HEK293T (cell line): ENCODE measurements around the gene WDR90.

ENCODE experiments used
- CTCF ChIA-PET: fragments of 350-600 bp; formaldehyde crosslinking; extraction: SDS; loops from one replicate; lab custom pipeline; 2021; ENCODE audit warnings: antibody characterized with exemption, inconsistent platforms; lab: Yijun Ruan, JAX
- POLR2A ChIA-PET: fragments of 350-600 bp; formaldehyde crosslinking; extraction: SDS; loops from one replicate; lab custom pipeline; 2020; ENCODE audit warnings: antibody characterized with exemption, inconsistent platforms; lab: Yijun Ruan, JAX
- DNase-seq: peaks from one replicate; pipeline ENCODE4 v3.0.0; 2012; ENCODE audit warnings: mixed read lengths; ENCODE audit errors: extremely low spot score
- ARNT ChIP-seq: fragments of 450-650 bp; IDR thresholded peaks from 2 replicates; pipeline ENCODE4 v1.6.1; 2017; ENCODE audit warnings: mild to moderate bottlenecking
- BHLHE40 ChIP-seq: fragments of 450-650 bp; IDR thresholded peaks from 2 replicates; pipeline ENCODE4 v1.6.1; 2016; ENCODE audit warnings: mild to moderate bottlenecking, moderate library complexity, borderline replicate concordance
- CTBP1 ChIP-seq: fragments of 450-650 bp; IDR thresholded peaks from 2 replicates; pipeline ENCODE4 v1.6.1; 2016; ENCODE audit warnings: borderline replicate concordance
- ELF4 ChIP-seq: fragments of 450-650 bp; IDR thresholded peaks from 2 replicates; pipeline ENCODE4 v1.6.1; 2017; ENCODE audit warnings: antibody characterized with exemption
- FOXA1 ChIP-seq: fragments of 450-650 bp; IDR thresholded peaks from 2 replicates; pipeline ENCODE4 v1.6.1; 2016; ENCODE audit warnings: mild to moderate bottlenecking
- FOXK2 ChIP-seq: fragments of 450-650 bp; IDR thresholded peaks from 2 replicates; pipeline ENCODE4 v1.6.1; 2016; ENCODE audit warnings: mild to moderate bottlenecking
- FOXM1 ChIP-seq: fragments of 450-650 bp; IDR thresholded peaks from 2 replicates; pipeline ENCODE4 v1.6.1; 2017; ENCODE audit warnings: mild to moderate bottlenecking, borderline replicate concordance
- HDGF ChIP-seq: fragments of 450-650 bp; IDR thresholded peaks from 2 replicates; pipeline ENCODE4 v1.6.1; 2017; ENCODE audit warnings: antibody characterized with exemption, borderline replicate concordance
- L3MBTL2 ChIP-seq: fragments of 450-650 bp; conservative IDR thresholded peaks from 2 replicates; pipeline ENCODE4 v1.6.1; 2016; ENCODE audit warnings: mild to moderate bottlenecking
- LEF1 ChIP-seq: fragments of 450-650 bp; IDR thresholded peaks from 2 replicates; pipeline ENCODE4 v1.6.1; 2017; ENCODE audit warnings: mild to moderate bottlenecking, borderline replicate concordance
- NFRKB ChIP-seq: fragments of 450-650 bp; IDR thresholded peaks from 2 replicates; pipeline ENCODE4 v1.6.1; 2016; ENCODE audit warnings: mild to moderate bottlenecking, moderate library complexity
- SP1 ChIP-seq: fragments of 450-650 bp; IDR thresholded peaks from 2 replicates; pipeline ENCODE4 v1.6.1; 2017
- SUZ12 ChIP-seq: fragments of 450-650 bp; IDR thresholded peaks from 2 replicates; pipeline ENCODE4 v1.6.1; 2016; ENCODE audit warnings: mild to moderate bottlenecking
- TARDBP ChIP-seq: fragments of 450-650 bp; IDR thresholded peaks from 2 replicates; pipeline ENCODE4 v1.6.1; 2016
- ZNF384 ChIP-seq: fragments of 450-650 bp; IDR thresholded peaks from 2 replicates; pipeline ENCODE4 v1.6.1; 2016
- TF ChIP-seq, protein P1 (sequence below): fragments of 450-650 bp; IDR thresholded peaks from 2 replicates; pipeline ENCODE4 v1.6.1; 2016

WDR90 gene

DNA sequence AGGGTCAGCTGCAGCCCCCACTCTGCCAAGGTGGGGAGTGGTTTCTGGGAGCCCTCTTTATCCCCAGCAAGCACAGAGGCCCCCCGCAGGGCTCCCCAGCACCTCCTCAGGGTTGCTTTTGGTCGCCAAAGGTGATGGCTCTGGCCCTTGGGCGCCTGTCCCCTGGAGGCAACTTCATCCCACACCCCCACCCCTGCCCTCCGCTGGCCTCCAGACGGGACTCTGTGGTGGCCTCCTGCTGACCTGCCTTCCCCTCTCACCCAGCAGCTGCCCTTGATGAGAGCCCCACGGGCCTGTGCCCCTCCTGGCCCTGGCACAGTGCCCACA is 10.9 kb downstream of the WDR90 start:
- no peak for TF ChIP-seq BHLHE40
- TF ChIP-seq ELF4: no peak
- no peak for TF ChIP-seq NFRKB
- no peak for TF ChIP-seq CTBP1
- no peak for TF ChIP-seq HDGF
- no peak for TF ChIP-seq L3MBTL2
- TF ChIP-seq FOXA1: no peak
- no peak for TF ChIP-seq ARNT
- TF ChIP-seq LEF1: no peak
- TF ChIP-seq ZNF384: no peak
- no peak for TF ChIP-seq SP1
- CTCF ChIA-PET: interaction anchor here (0.6 to 1.7 kb wide), 2 partner anchors 9 to 18 kb away, joined by 4 to 5 read pairs; no protein-coding TSS in a partner anchor
- POLR2A ChIA-PET: interaction anchor here (1.4 to 2.2 kb wide), 4 partner anchors 10 to 20 kb away, joined by 4 to 12 read pairs (median 6); partner anchors contain the start of genes RHBDL1, STUB1 and WDR90
- no peak for DNase-seq

GRCh38 chr16:660459-661183 is 11.5 kb downstream of the WDR90 start:
- CTCF ChIA-PET: interaction anchor here (0.6 to 1.7 kb wide), 2 partner anchors 10 to 18 kb away, joined by 4 to 5 read pairs; no protein-coding TSS in a partner anchor
- TF ChIP-seq FOXA1: no peak
- TF ChIP-seq L3MBTL2: no peak
- no peak for TF ChIP-seq BHLHE40
- TF ChIP-seq SP1: no peak
- no peak for TF ChIP-seq NFRKB
- TF ChIP-seq TARDBP: no peak
- no peak for TF ChIP-seq LEF1
- TF ChIP-seq HDGF: 0 out of 2 replicates have a peak, but pooled peaks have one; percentile 51
- DNase-seq: peak; percentile 95
- POLR2A ChIA-PET: interaction anchor here (1.5 to 2.2 kb wide), 3 partner anchors 10 to 20 kb away, joined by 4 to 12 read pairs (median 6); partner anchors contain the start of genes STUB1 and WDR90

- POLR2A ChIA-PET: interaction anchor here (1.5 to 2.2 kb wide), 3 partner anchors 11 to 19 kb away, joined by 4 to 12 read pairs (median 6); partner anchors contain the start of genes STUB1 and WDR90
- no peak for DNase-seq
- TF ChIP-seq L3MBTL2 (no peak), ARNT (no peak), SUZ12 (no peak), HDGF (0 out of 2 replicates have a peak, but pooled peaks have one; percentile 41)
- CTCF ChIA-PET: no interaction called here
These were observed 12.1 kb downstream of the WDR90 start for GRCh38 chr16:661184-661821.

- TF ChIP-seq FOXM1: no peak
- TF ChIP-seq NFRKB: no peak
- no peak for TF ChIP-seq L3MBTL2
- no peak for TF ChIP-seq BHLHE40
- TF ChIP-seq ELF4: no peak
- TF ChIP-seq SUZ12: no peak
- ChIA-PET POLR2A (interaction anchor here (0.8 kb wide), 1 partner anchor 12 kb away, joined by 3 read pairs; the partner anchor contains the start of gene WDR90), CTCF (no interaction called here)
- no peak for DNase-seq
These were observed 12.9 kb downstream of the WDR90 start for GRCh38 chr16:662095-662494.

DNA sequence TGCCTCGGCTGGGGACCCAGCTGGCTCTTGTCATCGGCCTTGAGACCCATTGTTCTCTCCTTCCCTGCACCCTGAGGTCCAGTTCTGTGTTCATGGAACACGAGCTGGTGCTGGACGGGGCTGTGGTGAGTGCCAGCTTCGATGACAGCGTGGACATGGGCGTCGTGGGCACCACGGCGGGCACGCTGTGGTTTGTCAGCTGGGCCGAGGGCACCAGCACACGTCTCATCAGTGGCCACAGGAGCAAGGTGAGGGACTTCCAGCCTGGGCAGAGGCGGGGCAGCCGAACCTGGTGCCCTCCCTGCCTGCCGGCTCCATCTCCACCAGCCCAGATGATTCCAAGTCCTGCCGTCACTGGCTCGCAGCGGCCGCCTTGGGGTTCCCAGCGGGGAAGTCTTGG is 13.4 kb downstream of the WDR90 start:
- ChIA-PET POLR2A (interaction anchor here (0.8 kb wide), 1 partner anchor 13 kb away, joined by 3 read pairs; the partner anchor contains the start of gene WDR90), CTCF (no interaction called here)
- TF ChIP-seq NFRKB: no peak
- no peak for TF ChIP-seq ARNT
- TF ChIP-seq, protein P1, sequence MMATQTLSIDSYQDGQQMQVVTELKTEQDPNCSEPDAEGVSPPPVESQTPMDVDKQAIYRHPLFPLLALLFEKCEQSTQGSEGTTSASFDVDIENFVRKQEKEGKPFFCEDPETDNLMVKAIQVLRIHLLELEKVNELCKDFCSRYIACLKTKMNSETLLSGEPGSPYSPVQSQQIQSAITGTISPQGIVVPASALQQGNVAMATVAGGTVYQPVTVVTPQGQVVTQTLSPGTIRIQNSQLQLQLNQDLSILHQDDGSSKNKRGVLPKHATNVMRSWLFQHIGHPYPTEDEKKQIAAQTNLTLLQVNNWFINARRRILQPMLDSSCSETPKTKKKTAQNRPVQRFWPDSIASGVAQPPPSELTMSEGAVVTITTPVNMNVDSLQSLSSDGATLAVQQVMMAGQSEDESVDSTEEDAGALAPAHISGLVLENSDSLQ: no peak
- TF ChIP-seq ZNF384: no peak
- no peak for TF ChIP-seq FOXA1
- TF ChIP-seq HDGF: no peak
- no peak for TF ChIP-seq SP1
- TF ChIP-seq LEF1: no peak
- TF ChIP-seq FOXM1: no peak
- no peak for TF ChIP-seq FOXK2
- TF ChIP-seq SUZ12: no peak
- no peak for DNase-seq

- POLR2A ChIA-PET: interaction anchor here (3.0 kb wide), 1 partner anchor 15 kb away, joined by 13 read pairs; no protein-coding TSS in a partner anchor
- CTCF ChIA-PET: no interaction called here
- TF ChIP-seq, protein P1: no peak
- no peak for TF ChIP-seq FOXK2
- TF ChIP-seq SP1: no peak
- TF ChIP-seq ZNF384: no peak
- no peak for TF ChIP-seq BHLHE40
- TF ChIP-seq NFRKB: no peak
- no peak for TF ChIP-seq SUZ12
- TF ChIP-seq ELF4: no peak
- DNase-seq: no peak
These were observed 17.4 kb downstream of the WDR90 start for GRCh38 chr16:666572-666971.
